GM19395 (cell line): ENCODE measurements around the gene BORCS8.
"Not testable (repeated sequence)": the region's sequence is repeated elsewhere in the genome, so short reads cannot be mapped to it uniquely, and the experiment has no call there.

Source experiments
- ATAC-seq: cut with Tn5 transposase; IDR thresholded peaks from one replicate; pipeline ENCODE4 v1.9.1; 2021; ENCODE audit warnings: mild to moderate bottlenecking, moderate library complexity; ENCODE audit not compliant: unreplicated experiment

Gene BORCS8

DNA sequence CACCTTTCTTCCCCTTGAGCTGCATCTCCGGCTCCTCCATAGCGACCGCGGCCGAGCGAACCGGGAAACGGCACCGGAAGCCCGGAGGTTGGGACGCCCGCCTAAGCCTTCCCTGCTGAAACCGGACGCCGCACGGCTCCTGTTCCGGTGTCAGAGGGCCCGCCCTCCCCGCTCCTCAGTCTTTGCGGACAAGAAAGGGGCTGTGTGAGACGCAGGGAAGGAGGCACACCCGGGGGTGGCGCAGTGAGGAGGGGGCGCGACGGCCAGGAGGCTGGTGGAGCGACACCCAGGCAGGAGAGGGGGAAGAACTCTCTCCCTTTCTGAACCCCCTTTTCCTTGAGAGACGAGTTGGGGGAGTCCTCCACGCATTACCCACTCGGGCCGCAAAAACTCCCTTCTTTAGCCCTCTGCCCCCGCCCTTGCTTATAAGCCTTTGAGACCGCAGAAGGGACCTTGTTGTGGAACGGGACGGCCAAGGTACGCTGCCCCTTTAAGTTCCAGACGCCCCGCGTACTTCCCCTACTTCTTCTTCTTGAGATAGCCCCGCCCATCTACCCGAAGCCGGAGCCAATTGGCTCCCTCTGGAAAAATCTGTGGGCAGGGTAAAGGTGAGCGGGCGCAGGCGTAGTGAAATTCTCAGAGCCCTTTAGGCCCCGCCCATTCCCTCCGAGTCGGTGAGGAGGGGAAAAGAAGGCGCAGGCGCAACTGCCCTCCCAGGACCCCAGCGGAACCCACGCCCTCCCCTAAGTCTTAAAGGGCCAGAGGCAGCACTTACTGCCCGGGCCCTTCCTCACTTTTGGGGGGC lies at the start of gene BORCS8, which contains the start of gene RFXANK:
Gene BORCS8 (minus strand): TSS at position 75 of the 805 bp plus-strand sequence. CDS start 35 bp downstream, at position 40.
Gene RFXANK (plus strand): TSS at position 181 of the 805 bp plus-strand sequence. CDS start 1,689 bp downstream, outside the sequence.
- ATAC-seq, result peak; percentile 81

GRCh38 chr19:19240476-19240875 lies 48.5 kb upstream of the BORCS8 start:
- no peak for ATAC-seq

DNA sequence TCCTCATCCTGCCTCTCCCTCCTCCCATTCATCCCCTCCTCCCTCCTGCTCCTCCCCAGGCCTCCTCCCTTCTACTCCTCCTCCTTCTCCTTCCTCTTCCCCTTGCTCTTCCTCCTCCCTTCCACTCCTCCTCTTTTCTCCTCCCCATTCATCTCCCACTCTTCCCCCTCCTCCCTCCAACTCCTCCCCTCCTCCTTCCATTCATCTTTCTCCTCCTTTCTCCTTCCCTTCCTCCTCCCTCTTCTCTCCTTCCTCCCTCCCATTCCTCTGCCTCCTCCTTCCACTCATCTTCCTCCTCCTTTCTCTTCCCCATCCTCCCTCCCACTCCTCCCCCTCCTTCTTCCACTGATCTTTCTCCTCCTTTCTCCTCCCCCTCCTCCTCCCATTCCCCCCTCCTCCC lies 47.7 kb upstream of the BORCS8 start:
- no peak for ATAC-seq

- ATAC-seq, result no peak
These were observed 46.4 kb upstream of the BORCS8 start for GRCh38 chr19:19238126-19238894.

- ATAC-seq, result no peak
These were observed 44.2 kb upstream of the BORCS8 start for GRCh38 chr19:19236173-19236572.

DNA sequence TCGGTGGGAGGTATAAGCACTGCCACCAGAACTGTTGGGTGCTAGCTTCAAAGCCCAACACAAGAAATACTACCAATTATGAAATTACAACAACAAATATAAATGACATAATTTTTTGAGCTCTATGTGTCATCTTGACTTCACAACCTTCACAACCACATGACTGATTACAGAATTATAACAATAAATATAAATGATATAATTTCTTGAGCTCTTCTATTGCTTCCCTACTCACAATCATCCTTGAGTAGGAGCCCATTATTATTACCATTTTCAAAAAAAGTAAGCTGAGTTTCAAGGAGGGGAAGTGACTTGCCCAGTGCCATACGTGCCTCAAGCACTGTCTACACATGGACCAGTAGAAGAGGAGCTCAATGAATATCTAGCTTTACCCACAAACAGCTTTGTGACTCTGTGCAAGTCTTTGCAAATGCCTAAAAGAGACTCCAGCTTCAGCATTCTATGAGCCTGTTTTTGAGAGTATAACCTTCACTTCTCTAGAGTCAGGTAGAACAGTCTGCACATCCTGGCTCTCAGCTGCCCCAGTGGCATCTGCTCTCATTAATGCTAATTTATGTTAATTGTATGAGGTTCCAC lies 42.4 kb upstream of the BORCS8 start:
- ATAC-seq, result no peak

- ATAC-seq, result no peak
These were observed 40.3 kb upstream of the BORCS8 start for GRCh38 chr19:19232261-19232721.

- no peak for ATAC-seq
These were observed 39.0 kb upstream of the BORCS8 start for GRCh38 chr19:19230999-19231398.

- no peak for ATAC-seq
These were observed 37.7 kb upstream of the BORCS8 start for GRCh38 chr19:19229701-19230100.

DNA sequence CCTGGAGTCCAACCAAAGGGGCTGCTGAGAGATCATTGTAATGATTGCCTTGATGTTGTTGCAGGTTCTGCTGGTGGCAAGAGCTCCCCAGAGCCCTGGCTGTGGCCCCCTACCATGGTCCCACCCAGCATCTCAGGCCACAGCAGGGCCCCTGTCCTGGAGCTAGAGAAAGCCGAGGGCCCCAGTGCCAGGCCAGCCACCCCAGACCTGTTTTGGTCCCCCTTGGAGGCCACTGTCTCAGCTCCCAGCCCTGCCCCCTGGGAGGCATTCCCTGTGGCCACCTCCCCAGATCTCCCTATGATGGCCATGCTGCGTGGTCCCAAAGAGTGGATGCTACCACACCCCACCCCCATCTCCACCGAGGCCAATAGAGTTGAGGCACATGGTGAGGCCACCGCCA lies 35.3 kb upstream of the BORCS8 start:
- no peak for ATAC-seq

GRCh38 chr19:19226663-19227062 lies 34.7 kb upstream of the BORCS8 start:
- ATAC-seq, result no peak

DNA sequence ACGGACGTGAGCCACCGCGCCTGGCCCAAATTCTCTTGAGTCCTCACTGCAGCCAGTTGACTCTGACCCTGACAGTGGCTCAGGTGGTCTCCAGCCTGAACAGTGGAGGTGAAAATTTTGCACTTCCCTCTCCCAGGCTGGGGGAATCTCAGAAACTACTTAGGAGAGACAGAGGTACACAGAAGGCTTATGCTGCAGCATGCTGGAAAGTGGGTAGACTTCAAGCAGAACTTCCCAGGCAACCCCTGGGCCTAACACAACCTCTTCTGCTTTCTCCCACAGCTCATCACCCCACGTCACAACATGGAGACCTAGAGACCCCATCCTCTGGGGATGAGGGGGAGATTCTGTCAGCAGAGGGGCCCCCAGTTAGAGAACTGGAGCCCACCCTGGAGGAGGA lies 34.3 kb upstream of the BORCS8 start:
- ATAC-seq, result no peak

- ATAC-seq, result no peak
These were observed 33.0 kb upstream of the BORCS8 start for GRCh38 chr19:19224852-19225494.

DNA sequence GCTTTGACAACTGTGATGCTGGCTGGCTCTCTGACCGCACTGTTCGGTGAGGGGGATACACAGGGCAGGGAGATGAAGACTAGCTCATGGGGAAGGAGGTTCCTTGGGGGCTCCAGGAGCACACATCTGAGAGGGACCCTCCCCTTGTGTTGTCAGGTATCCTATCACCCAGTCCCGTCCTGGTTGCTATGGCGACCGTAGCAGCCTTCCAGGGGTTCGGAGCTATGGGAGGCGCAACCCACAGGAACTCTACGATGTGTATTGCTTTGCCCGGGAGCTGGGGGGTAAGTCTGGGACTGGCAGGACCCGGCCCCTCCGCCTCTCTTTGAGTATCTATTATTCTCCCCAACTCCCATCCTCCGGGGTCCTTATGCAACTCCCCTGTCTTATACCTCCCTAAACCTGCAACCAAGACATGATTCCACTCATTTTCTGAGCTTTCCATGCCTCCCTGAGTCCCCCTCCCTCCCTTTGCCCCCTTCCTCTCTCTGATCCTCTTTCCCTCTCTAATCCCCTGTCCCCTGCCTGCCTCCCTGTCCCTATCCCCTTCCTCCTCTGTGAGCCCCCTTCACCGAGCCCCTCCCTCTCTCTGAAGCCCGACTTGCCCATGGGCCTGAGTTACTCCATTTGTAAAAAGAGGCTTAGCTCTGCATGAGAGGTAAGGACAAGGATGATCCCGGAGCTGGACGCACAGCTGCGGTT lies 32.3 kb upstream of the BORCS8 start:
- ATAC-seq, result no peak

DNA sequence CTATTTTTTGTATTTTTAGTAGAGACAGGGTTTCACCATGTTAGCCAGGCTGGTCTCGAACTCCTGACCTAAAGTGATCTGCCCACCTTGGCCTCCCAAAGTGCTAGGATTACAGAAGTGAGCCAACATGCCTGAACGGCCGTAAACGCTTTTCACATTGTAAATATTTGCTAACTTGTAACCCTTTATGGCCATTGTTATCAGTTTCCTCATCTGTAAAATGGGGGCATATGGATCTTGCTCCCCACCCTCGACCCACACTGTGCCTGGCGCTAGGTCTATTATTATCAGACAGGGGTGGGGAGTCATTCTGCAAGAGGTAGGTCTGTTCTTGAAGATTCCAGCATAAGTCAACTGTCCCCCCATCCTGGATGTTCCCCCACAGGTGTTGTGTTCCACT lies 31.7 kb upstream of the BORCS8 start:
- no peak for ATAC-seq

DNA sequence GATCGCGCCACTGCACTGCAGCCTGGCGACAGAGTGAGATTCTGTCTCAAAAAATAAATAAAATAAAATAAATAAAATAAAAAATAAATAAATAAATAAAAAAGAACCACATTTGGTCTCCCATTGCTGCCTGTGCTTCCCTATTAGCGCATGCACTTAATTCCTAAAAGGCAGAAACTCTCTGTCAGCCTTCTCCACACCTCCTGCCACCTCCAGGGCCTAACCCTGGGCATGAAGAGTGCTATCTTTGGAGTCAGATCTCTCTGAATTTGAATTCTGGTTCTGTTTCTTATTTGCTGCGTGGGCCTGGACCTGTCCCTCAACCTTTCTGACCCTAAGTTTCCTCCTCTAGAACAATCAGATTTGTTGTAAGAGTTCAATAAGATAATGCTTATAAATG lies 31.1 kb upstream of the BORCS8 start:
- no peak for ATAC-seq

- not testable (repeated sequence) for ATAC-seq
These were observed 29.0 kb upstream of the BORCS8 start for GRCh38 chr19:19221000-19221399.

GRCh38 chr19:19218911-19219310 lies 27.0 kb upstream of the BORCS8 start:
- ATAC-seq, result no peak

- ATAC-seq, result no peak
These were observed 25.1 kb upstream of the BORCS8 start for GRCh38 chr19:19217099-19217498.

DNA sequence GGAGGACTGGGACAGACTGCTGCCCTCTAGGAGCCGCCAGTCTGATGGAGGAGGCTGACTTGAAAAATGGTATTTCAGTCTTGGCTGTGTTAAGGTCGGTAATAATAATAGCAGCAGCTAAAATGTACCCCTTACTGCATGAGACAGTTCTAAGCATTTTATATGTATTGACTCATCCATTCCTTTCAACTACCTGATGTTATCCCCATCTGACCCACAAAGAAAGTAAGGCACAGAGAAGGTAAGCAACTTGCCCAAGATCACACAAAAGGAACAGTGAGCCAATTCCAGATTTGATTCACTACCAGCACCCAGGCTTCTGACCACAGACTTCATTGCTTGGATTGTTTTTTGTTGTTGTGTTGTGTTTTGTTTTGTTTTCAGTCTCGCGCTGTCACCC lies 23.8 kb upstream of the BORCS8 start:
- no peak for ATAC-seq
